Fibroblast of mammary gland (primary cell): ENCODE results near the gene POM121L12.

Experiments used
- DNase-seq: peaks from one replicate; pipeline ENCODE4 v3.0.0-alpha.2; 2010; ENCODE audit warnings: low read depth
- H3K4me3 ChIP-seq: 2 replicates; pipeline ENCODE4 v1.5.1; 2011; ENCODE audit warnings: low read depth, mild to moderate bottlenecking, low read length, moderate library complexity; ENCODE audit not compliant: control insufficient read depth
- CTCF ChIP-seq: conservative IDR thresholded peaks from 2 replicates; pipeline ENCODE4 v1.5.1; 2011; ENCODE audit warnings: low read depth, low read length, inconsistent platforms; ENCODE audit not compliant: control insufficient read depth, insufficient read depth

Gene POM121L12

GRCh38 chr7:53059591-53059990 is 24.2 kb downstream of the POM121L12 start:
- no peak overlapping the region for H3K4me3 ChIP-seq
- no peak for TF ChIP-seq CTCF
- no peak for DNase-seq

- no peak overlapping the region for H3K4me3 ChIP-seq
- no peak for DNase-seq
- no peak for TF ChIP-seq CTCF
Measured at GRCh38 chr7:53060066-53060465, 24.6 kb downstream of the POM121L12 start.

- DNase-seq = no peak
- TF ChIP-seq CTCF = no peak
- H3K4me3 ChIP-seq = no peak overlapping the region
Measured at GRCh38 chr7:53062796-53063195, 27.4 kb downstream of the POM121L12 start.

GRCh38 chr7:53068673-53069072 is 33.2 kb downstream of the POM121L12 start:
- DNase-seq = no peak
- no peak overlapping the region for H3K4me3 ChIP-seq
- TF ChIP-seq CTCF = no peak

GRCh38 chr7:53070883-53071282 is 35.5 kb downstream of the POM121L12 start:
- no peak for TF ChIP-seq CTCF
- no peak overlapping the region for H3K4me3 ChIP-seq
- DNase-seq = no peak
